Spleen (tissue), 11 donors: ENCODE measurements around the gene SLC26A9. TPM values are rescaled to one million over a fixed set of nuclear protein-coding genes. Genes with fewer than 3 reads are reported as not detected.

Source experiments
- DNase-seq: peaks from one replicate; pipeline ENCODE4 v3.0.0-alpha.2; 2020
- H3K27ac ChIP-seq, 8 donors: fragments of 200-600 bp; sonication (generic) in 7 of 8; 1 replicate in 4 of 8; 2 replicates in 4 of 8; pipeline versions ENCODE4 v1.5.0 to v1.8.0; 2016 to 2021; ENCODE audit warnings: inconsistent platforms in 4 of 8, mild to moderate bottlenecking in 4 of 8, moderate library complexity in 1 of 8
- H3K27me3 ChIP-seq, 7 donors: fragments of 200-600 bp; sonication (generic) in 6 of 7; replicated peaks in 1 of 7; 1 replicate in 4 of 7; 2 replicates in 3 of 7; pipeline versions ENCODE4 v1.5.0 to v1.8.0; 2016 to 2021; ENCODE audit warnings: inconsistent platforms in 3 of 7, mild to moderate bottlenecking in 1 of 7
- H3K36me3 ChIP-seq, 6 donors: fragments of 200-600 bp; sonication (generic) in 5 of 6; 1 replicate in 4 of 6; 2 replicates in 2 of 6; pipeline versions ENCODE4 v1.5.0 to v1.8.0; 2016 to 2021; ENCODE audit warnings: inconsistent platforms in 2 of 6
- H3K4me1 ChIP-seq, 6 donors: fragments of 200-600 bp; sonication (generic) in 5 of 6; 1 replicate in 3 of 6; 2 replicates in 3 of 6; pipeline versions ENCODE4 v1.5.0 to v1.8.0; 2016 to 2021; ENCODE audit warnings: inconsistent platforms in 3 of 6
- H3K4me3 ChIP-seq, 8 donors: fragments of 200-600 bp; sonication (generic) in 7 of 8; 1 replicate in 4 of 8; 2 replicates in 4 of 8; pipeline versions ENCODE4 v1.5.0 to v1.8.0; 2016 to 2021; ENCODE audit warnings: inconsistent platforms in 4 of 8, mild to moderate bottlenecking in 4 of 8, moderate library complexity in 2 of 8
- H3K9me3 ChIP-seq, 8 donors: fragments of 200-600 bp; sonication (generic) in 7 of 8; 1 replicate in 4 of 8; 2 replicates in 4 of 8; pipeline versions ENCODE4 v1.5.0 to v1.8.0; 2016 to 2021; ENCODE audit warnings: inconsistent platforms in 4 of 8
- CTCF ChIP-seq, 11 experiments: fragments of 200-600 bp in 7 of 11; fragments of 450-650 bp in 4 of 11; sonication (generic) in 4 of 11; IDR thresholded peaks in 8 of 11; conservative IDR thresholded peaks in 3 of 11; 1 replicate in 7 of 11; 2 replicates in 4 of 11; pipeline versions ENCODE4 v1.4.0 to v1.8.0; 2016 to 2021; ENCODE audit warnings: antibody characterized with exemption in 11 of 11, inconsistent platforms in 4 of 11, mild to moderate bottlenecking in 1 of 11
- POLR2A ChIP-seq, 3 donors: fragments of 450-650 bp; IDR thresholded peaks; one replicate each; pipeline ENCODE4 v1.5.1; 2017; ENCODE audit warnings: antibody characterized with exemption in 3 of 3, mild to moderate bottlenecking in 1 of 3
- POLR2AphosphoS5 ChIP-seq, 3 donors: sonication (generic); formaldehyde crosslinking; IDR thresholded peaks; one replicate each; pipeline ENCODE4 v1.5.1; 2017; ENCODE audit warnings: antibody characterized with exemption in 3 of 3
- WGBS, 5 donors: extraction: QIAGEN DNeasy Blood & Tissue Kit in 3 of 5; methylation state at CpG; one replicate each; pipeline versions ENCODE4 v1.1.5 to v1.1.7; 2013 to 2018; 5-methylcytosine and 5-hydroxymethylcytosine counted together
- intact Hi-C: fragments of 100-400 bp; cut with DNase I; formaldehyde crosslinking; loops from one replicate; pipeline ENCODE4 v1.15.0; 2023; ENCODE audit warnings: low total_unique reads
- polyA plus RNA-seq, 3 donors: library from polyadenylated mRNA; stranded (reverse); fragments of 200-250 nt; gene quantifications; one replicate each; pipeline ENCODE4 v1.2.1, GENCODE V29; 2013
- total RNA-seq, 7 donors: library from RNA; depleted of rRNA in 3 of 7; stranded (reverse); fragments of >200 nt in 3 of 7; fragmentation: NEBNext Ultra II Directional in 4 of 7; extraction: Animal tissue kit (Norgen Biotek cat#: 25700) in 4 of 7; gene quantifications; one replicate each; pipeline versions ENCODE4 v1.1.0 to v1.2.1, GENCODE V29; 2016 to 2021
- donor health status: healthy with polysubstance abuse.
- donor health status: DM: no; HTN: no; CAD: no; lungs with moderate emphysema.
- donor health status: DM: no; HTN: no; CAD: no.
- donor health status: Bipolar disorder and iron deficiency.
- donor health status: healthy.
- donor health status: DM: no; HTN: no; CAD: no.
- donor health status: DM: yes; HTN: yes; CAD: no.

SLC26A9 gene
- total and polyA plus RNA-seq, 10 donors, result 0.02 to 0.03 TPM; not detected in 8

GRCh38 chr1:205915354-205915990 is 27.8 kb downstream of the SLC26A9 start:
- peaks cover 0 to 22% (median 0%) of the 10 kb centered on the region in 7 donors for H3K27me3 ChIP-seq
- H3K4me1 ChIP-seq, result peaks cover 0 to 42% (median 9%) of the 10 kb centered on the region in 6 donors
- intact Hi-C loops, result loop anchor here (10.0 kb wide), 1 partner anchor 121 kb away; no protein-coding TSS in a partner anchor
- WGBS, 5 donors, result 50 to 65% (median 57%) methylated on average over 10 of the region's 10 CpGs
- DNase-seq, result no peak
- no peaks in the 10 kb centered on the region for H3K9me3 ChIP-seq
- H3K4me3 ChIP-seq, result no peak overlapping the region
- TF ChIP-seq POLR2A (IDR thresholded peaks at IDR 0.05) (no peak), CTCF (IDR thresholded peaks at IDR 0.05 in 8 of 11, conservative IDR thresholded peaks at IDR 0.05 in 3 of 11) (no peak), POLR2AphosphoS5 (IDR thresholded peaks at IDR 0.05) (no peak)
- no peak overlapping the region for H3K27ac ChIP-seq
- no peaks in the 10 kb centered on the region for H3K36me3 ChIP-seq

GRCh38 chr1:205914730-205915129 is 28.5 kb downstream of the SLC26A9 start:
- Histone ChIP-seq H3K9me3 (no peaks in the 10 kb centered on the region), H3K36me3 (no peaks in the 10 kb centered on the region), H3K27me3 (peaks cover 0 to 22% (median 0%) of the 10 kb centered on the region in 7 donors), H3K4me3 (no peak overlapping the region), H3K4me1 (peaks cover 0 to 36% (median 9%) of the 10 kb centered on the region in 6 donors), H3K27ac (no peak overlapping the region)
- no peak for TF ChIP-seq CTCF (IDR thresholded peaks at IDR 0.05 in 8 of 11, conservative IDR thresholded peaks at IDR 0.05 in 3 of 11)
- no peak for TF ChIP-seq POLR2AphosphoS5 (IDR thresholded peaks at IDR 0.05)
- no peak for TF ChIP-seq POLR2A (IDR thresholded peaks at IDR 0.05)
- 69 to 87% (median 72%) methylated on average over 4 to 7 of the region's 7 CpGs for WGBS, 5 donors
- no peak for DNase-seq
- intact Hi-C loops, result loop anchor here (10.0 kb wide), 1 partner anchor 120 kb away; no protein-coding TSS in a partner anchor

GRCh38 chr1:205914155-205914507 is 29.1 kb downstream of the SLC26A9 start:
- Histone ChIP-seq H3K9me3 (no peaks in the 10 kb centered on the region), H3K27ac (no peak overlapping the region), H3K4me1 (peaks cover 0 to 30% (median 3%) of the 10 kb centered on the region in 6 donors), H3K36me3 (no peaks in the 10 kb centered on the region), H3K27me3 (peaks cover 0 to 18% (median 0%) of the 10 kb centered on the region in 7 donors), H3K4me3 (no peak overlapping the region)
- intact Hi-C loops, result loop anchor here (10.0 kb wide), 1 partner anchor 119 kb away; no protein-coding TSS in a partner anchor
- no peak for DNase-seq
- 80 to 86% (median 83%) methylated on average over 2 of the region's 2 CpGs for WGBS, 5 donors
- TF ChIP-seq CTCF (IDR thresholded peaks at IDR 0.05 in 8 of 11, conservative IDR thresholded peaks at IDR 0.05 in 3 of 11) (no peak), POLR2AphosphoS5 (IDR thresholded peaks at IDR 0.05) (no peak), POLR2A (IDR thresholded peaks at IDR 0.05) (no peak)

GRCh38 chr1:205913451-205914154 is 29.7 kb downstream of the SLC26A9 start:
- no peak overlapping the region for H3K27ac ChIP-seq
- H3K27me3 ChIP-seq, result peaks cover 0 to 18% (median 0%) of the 10 kb centered on the region in 7 donors
- TF ChIP-seq CTCF (IDR thresholded peaks at IDR 0.05 in 8 of 11, conservative IDR thresholded peaks at IDR 0.05 in 3 of 11) (no peak), POLR2A (IDR thresholded peaks at IDR 0.05) (no peak), POLR2AphosphoS5 (IDR thresholded peaks at IDR 0.05) (no peak)
- H3K4me3 ChIP-seq, result no peak overlapping the region
- peaks cover 0 to 25% (median 3%) of the 10 kb centered on the region in 6 donors for H3K4me1 ChIP-seq
- 66 to 86% (median 79%) methylated on average over 4 of the region's 4 CpGs for WGBS, 5 donors
- intact Hi-C loops, result loop anchor here (10.0 kb wide), 1 partner anchor 119 kb away; no protein-coding TSS in a partner anchor
- no peaks in the 10 kb centered on the region for H3K36me3 ChIP-seq
- H3K9me3 ChIP-seq, result no peaks in the 10 kb centered on the region
- DNase-seq, result no peak
